ENCODE results near the gene DNAI1. TPM values are rescaled to one million over a fixed set of nuclear protein-coding genes. Genes with fewer than 3 reads are reported as not detected.
A peak's percentile ranks its signal among the peaks of the same experiment; 100 is the strongest.
"Not testable (repeated sequence)": the region's sequence is repeated elsewhere in the genome, so short reads cannot be mapped to it uniquely, and the experiment has no call there.

Gene DNAI1
- total RNA-seq, 2 donors from 2014 or later: not detected

- H3K27ac Mint-ChIP-seq: no peak overlapping the region
- H3K4me1 Mint-ChIP-seq: peaks cover 51% of the 10 kb centered on the region
- peaks cover 7% of the 10 kb centered on the region for H3K36me3 Mint-ChIP-seq (ENCODE audit: low read depth)
Measured at GRCh38 chr9:34456746-34457145, 1.9 kb upstream of the DNAI1 start.

DNA sequence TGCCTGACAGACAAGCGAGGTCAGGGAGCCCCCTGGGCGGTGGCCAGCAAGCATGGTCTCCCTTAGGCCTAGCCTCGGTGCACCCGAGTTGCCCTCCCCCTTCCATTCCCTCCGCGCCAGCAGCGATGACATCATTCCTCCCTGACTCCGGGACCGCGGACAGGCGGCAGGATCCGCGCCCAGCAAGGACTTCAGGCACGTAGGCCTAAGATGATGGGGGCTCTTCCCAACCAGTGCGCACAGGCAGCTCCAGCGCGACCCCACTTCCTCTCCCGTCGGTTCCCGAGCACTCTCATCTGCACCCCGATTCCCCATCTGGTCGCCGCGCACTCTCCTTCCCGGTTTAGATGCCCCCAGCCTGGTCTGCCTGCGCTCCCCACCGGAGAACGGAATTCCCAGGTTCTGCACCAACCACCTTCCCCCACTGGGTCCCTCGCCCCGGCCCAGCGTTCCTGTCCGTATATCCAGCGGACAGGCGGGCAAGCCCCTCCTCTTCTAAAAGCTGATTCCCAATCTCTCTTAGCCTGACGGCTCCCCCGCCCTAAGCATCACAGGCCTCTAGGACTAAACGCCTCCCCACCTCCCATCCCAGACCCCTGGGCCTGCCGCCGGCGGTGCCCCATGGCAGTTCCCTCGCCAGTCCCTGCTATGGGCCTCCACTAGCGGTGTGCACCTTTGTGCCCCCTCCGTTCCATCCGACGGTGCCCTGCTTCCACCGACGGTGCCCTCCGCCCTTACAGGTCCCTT lies 1.2 kb upstream of the DNAI1 start:
- DNase-seq (no peak), ATAC-seq (no peak)
- Mint-ChIP-seq H3K4me1 (peaks cover 46% of the 10 kb centered on the region), H3K27me3 (peaks cover 26% of the 10 kb centered on the region), H3K27ac (peak overlapping the region; percentile 27), H3K4me3 (peak overlapping the region; percentile 95), H3K36me3 (ENCODE audit: low read depth) (peaks cover 5% of the 10 kb centered on the region)
- no peaks in the 10 kb centered on the region for H3K9me3 ChIP-seq (ENCODE audit: control insufficient read depth, low read length, poor library complexity, severe bottlenecking)

More at GRCh38 chr9:34456746-34457145, 1.9 kb upstream of the DNAI1 start:
- no peak for ATAC-seq
- Mint-ChIP-seq H3K4me3 (peak overlapping the region; percentile 95), H3K27me3 (peaks cover 19% of the 10 kb centered on the region)
- DNase-seq: no peak
- H3K9me3 ChIP-seq (ENCODE audit: control insufficient read depth, low read length, poor library complexity, severe bottlenecking): no peaks in the 10 kb centered on the region

DNA sequence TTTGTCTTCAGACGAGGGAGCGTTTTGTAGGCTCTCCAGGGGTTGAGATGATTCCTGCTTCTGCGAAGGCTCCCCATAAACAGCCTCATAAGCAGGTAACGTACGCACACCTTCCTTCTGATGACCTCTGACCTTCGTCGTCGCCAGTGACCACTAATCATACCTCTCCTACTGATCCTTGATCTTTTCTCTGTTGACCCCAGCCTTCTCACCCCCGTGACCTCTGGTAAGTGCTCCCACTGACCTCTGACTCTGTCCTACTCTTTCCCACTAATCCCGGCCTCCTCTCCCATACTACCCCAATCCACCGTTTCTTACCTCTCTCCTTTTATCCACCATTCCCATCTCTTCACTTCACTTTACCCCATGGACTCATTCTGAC lies 345 bp downstream of the DNAI1 start:
- Mint-ChIP-seq H3K4me3 (peak overlapping the region; percentile 95), H3K36me3 (ENCODE audit: low read depth) (peaks cover 2% of the 10 kb centered on the region), H3K27ac (peak overlapping the region; percentile 47), H3K4me1 (peaks cover 36% of the 10 kb centered on the region), H3K27me3 (peaks cover 28% of the 10 kb centered on the region)
- ATAC-seq: no peak
- H3K9me3 ChIP-seq (ENCODE audit: control insufficient read depth, low read length, poor library complexity, severe bottlenecking): no peaks in the 10 kb centered on the region
- DNase-seq: no peak

GRCh38 chr9:34459356-34459755 lies 751 bp downstream of the DNAI1 start:
- Mint-ChIP-seq H3K36me3 (ENCODE audit: low read depth) (peaks cover 2% of the 10 kb centered on the region), H3K4me1 (peaks cover 36% of the 10 kb centered on the region), H3K4me3 (peak overlapping the region; percentile 95), H3K27me3 (peaks cover 28% of the 10 kb centered on the region), H3K27ac (no peak overlapping the region)
- ATAC-seq: no peak
- no peak for DNase-seq
- H3K9me3 ChIP-seq (ENCODE audit: control insufficient read depth, low read length, poor library complexity, severe bottlenecking): no peaks in the 10 kb centered on the region

GRCh38 chr9:34459941-34460340 lies 1.3 kb downstream of the DNAI1 start:
- H3K4me1 Mint-ChIP-seq: peaks cover 34% of the 10 kb centered on the region
- H3K27ac Mint-ChIP-seq: no peak overlapping the region
- no peak for DNase-seq
- H3K9me3 ChIP-seq (ENCODE audit: control insufficient read depth, low read length, poor library complexity, severe bottlenecking): no peaks in the 10 kb centered on the region
- no peak overlapping the region for H3K4me3 Mint-ChIP-seq
- H3K36me3 Mint-ChIP-seq (ENCODE audit: low read depth): peaks cover 2% of the 10 kb centered on the region
- no peak for ATAC-seq
- peaks cover 28% of the 10 kb centered on the region for H3K27me3 Mint-ChIP-seq

GRCh38 chr9:34463098-34463900 lies 4.7 kb downstream of the DNAI1 start:
- peaks cover 43% of the 10 kb centered on the region for H3K27me3 Mint-ChIP-seq
- H3K4me3 Mint-ChIP-seq: no peak overlapping the region
- peaks cover 2% of the 10 kb centered on the region for H3K36me3 Mint-ChIP-seq (ENCODE audit: low read depth)
- peaks cover 14% of the 10 kb centered on the region for H3K4me1 Mint-ChIP-seq
- H3K9me3 ChIP-seq (ENCODE audit: control insufficient read depth, low read length, poor library complexity, severe bottlenecking): no peaks in the 10 kb centered on the region
- DNase-seq (no peak), ATAC-seq (no peak)
- no peak overlapping the region for H3K27ac Mint-ChIP-seq

DNA sequence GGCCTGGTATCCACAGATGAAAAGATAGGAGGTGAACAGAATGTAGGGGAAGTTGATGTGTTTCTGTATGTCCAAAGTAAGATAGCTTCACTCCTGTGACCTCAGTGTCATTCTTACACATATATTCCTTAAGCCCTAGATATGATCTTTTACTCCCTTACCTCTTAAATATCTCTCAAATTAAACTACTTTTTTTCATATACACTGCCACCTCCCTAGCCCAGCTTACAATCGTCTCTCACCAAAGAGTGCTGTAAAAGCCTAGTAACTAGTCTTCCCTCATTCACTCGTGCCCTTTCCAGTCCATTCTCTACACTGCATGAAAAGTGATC lies 5.3 kb downstream of the DNAI1 start:
- Mint-ChIP-seq H3K27ac (no peak overlapping the region), H3K36me3 (ENCODE audit: low read depth) (peaks cover 2% of the 10 kb centered on the region), H3K4me3 (no peak overlapping the region), H3K27me3 (peaks cover 42% of the 10 kb centered on the region), H3K4me1 (peaks cover 9% of the 10 kb centered on the region)
- DNase-seq: no peak
- no peaks in the 10 kb centered on the region for H3K9me3 ChIP-seq (ENCODE audit: control insufficient read depth, low read length, poor library complexity, severe bottlenecking)
- no peak for ATAC-seq

GRCh38 chr9:34464571-34464970 lies 6.0 kb downstream of the DNAI1 start:
- Mint-ChIP-seq H3K27me3 (peaks cover 38% of the 10 kb centered on the region), H3K27ac (no peak overlapping the region), H3K36me3 (ENCODE audit: low read depth) (peaks cover 2% of the 10 kb centered on the region), H3K4me1 (peaks cover 3% of the 10 kb centered on the region), H3K4me3 (no peak overlapping the region)
- ATAC-seq (no peak), DNase-seq (no peak)
- no peaks in the 10 kb centered on the region for H3K9me3 ChIP-seq (ENCODE audit: control insufficient read depth, low read length, poor library complexity, severe bottlenecking)

DNA sequence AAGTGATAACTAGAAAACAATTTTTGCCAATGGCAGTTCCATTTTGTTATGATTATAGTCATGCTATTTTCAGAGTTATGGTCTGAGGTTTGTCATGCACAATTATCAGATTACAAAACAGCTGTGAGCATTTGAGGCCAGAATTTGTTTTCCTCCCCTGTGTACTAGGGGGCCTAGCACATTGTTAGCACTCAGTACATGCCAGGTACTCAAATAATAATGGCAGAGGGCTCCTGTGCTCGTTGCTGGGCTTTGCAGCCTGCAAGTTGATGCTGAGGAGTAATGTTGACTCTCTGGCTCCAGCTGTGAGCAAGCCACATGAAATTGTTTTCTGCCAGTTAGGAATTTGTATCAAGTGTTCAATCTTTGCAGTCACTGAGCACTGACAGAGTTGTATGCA lies 6.9 kb downstream of the DNAI1 start:
- no peaks in the 10 kb centered on the region for H3K9me3 ChIP-seq (ENCODE audit: control insufficient read depth, low read length, poor library complexity, severe bottlenecking)
- no peak for ATAC-seq
- DNase-seq: no peak
- Mint-ChIP-seq H3K36me3 (ENCODE audit: low read depth) (peaks cover 2% of the 10 kb centered on the region), H3K27ac (no peak overlapping the region), H3K4me1 (no peaks in the 10 kb centered on the region), H3K27me3 (peaks cover 37% of the 10 kb centered on the region), H3K4me3 (no peak overlapping the region)

DNA sequence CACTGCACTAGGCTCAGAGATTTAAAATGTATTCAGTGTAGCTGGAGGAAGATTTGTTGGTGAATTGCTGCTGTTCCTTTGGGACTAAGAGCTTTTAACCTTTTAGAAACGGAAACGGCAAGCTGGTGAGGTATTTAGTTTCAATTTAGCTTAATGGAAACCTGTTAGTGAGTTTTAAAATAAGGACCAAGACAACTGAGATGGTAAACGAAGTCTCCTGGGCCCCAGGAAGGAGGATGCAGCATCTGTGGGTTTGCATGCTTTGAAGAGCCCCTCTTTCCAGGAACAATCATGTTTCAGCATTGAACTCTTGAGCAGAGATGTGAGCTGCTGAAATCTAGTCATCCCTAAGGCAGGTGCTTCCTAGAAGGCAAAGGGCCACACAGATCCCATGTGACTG lies 16.5 kb downstream of the DNAI1 start:
- ATAC-seq: no peak
- H3K27me3 Mint-ChIP-seq: peaks cover 30% of the 10 kb centered on the region
- no peak for DNase-seq
- H3K27ac Mint-ChIP-seq: no peak overlapping the region
- H3K36me3 Mint-ChIP-seq (ENCODE audit: low read depth): peaks cover 5% of the 10 kb centered on the region
- no peak overlapping the region for H3K4me3 Mint-ChIP-seq
- no peaks in the 10 kb centered on the region for H3K4me1 Mint-ChIP-seq
- H3K9me3 ChIP-seq (ENCODE audit: control insufficient read depth, low read length, poor library complexity, severe bottlenecking): no peaks in the 10 kb centered on the region

DNA sequence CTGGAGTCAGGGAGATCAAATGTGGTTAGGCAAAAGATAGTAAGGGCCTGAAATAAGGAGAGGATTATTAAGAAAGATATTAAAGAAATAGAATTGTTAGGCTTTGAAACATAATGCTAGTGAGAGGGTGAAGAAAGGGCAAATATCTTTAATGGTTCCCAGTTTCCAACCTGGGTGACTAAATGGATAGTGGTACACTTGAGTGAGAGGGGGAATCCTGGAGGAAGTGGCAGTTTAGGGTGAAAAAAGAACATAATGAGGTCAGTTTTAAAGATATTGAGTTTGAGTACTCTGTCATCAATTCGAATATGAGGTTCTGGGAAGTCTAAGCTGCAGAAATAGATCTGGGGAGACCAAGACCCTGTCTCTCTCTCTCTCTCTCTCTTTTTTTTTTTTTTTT lies 18.9 kb downstream of the DNAI1 start:
- DNase-seq (no peak), ATAC-seq (no peak)
- Mint-ChIP-seq H3K36me3 (ENCODE audit: low read depth) (peaks cover 5% of the 10 kb centered on the region), H3K27me3 (peaks cover 36% of the 10 kb centered on the region), H3K27ac (no peak overlapping the region), H3K4me3 (no peak overlapping the region), H3K4me1 (peaks cover 2% of the 10 kb centered on the region)
- no peaks in the 10 kb centered on the region for H3K9me3 ChIP-seq (ENCODE audit: control insufficient read depth, low read length, poor library complexity, severe bottlenecking)

GRCh38 chr9:34479431-34479866 lies 20.8 kb downstream of the DNAI1 start:
- no peaks in the 10 kb centered on the region for H3K9me3 ChIP-seq (ENCODE audit: control insufficient read depth, low read length, poor library complexity, severe bottlenecking)
- H3K4me1 Mint-ChIP-seq: peaks cover 2% of the 10 kb centered on the region
- no peak for ATAC-seq
- H3K4me3 Mint-ChIP-seq: no peak overlapping the region
- DNase-seq: no peak
- no peak overlapping the region for H3K27ac Mint-ChIP-seq
- H3K27me3 Mint-ChIP-seq: peaks cover 36% of the 10 kb centered on the region
- peaks cover 5% of the 10 kb centered on the region for H3K36me3 Mint-ChIP-seq (ENCODE audit: low read depth)

DNA sequence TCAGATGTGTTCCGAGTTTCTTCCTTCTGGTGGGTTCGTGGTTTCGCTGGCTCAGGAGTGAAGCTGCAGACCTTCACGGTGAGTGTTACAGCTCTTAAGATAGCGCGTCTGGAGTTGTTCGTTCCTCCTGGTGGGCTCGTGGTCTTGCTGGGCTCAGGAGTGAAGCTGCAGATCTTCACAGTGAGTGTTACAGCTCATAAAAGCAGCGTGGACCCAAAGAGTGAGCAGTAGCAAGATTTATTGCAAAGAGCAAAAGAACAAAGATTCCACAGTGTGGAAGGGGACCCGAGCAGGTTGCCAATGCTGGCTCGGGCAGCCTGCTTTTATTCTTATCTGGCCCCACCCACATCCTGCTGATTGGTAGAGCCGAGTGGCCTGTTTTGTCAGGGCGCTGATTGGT lies 23.0 kb downstream of the DNAI1 start:
- not testable (repeated sequence) for H3K4me3 Mint-ChIP-seq; DNase-seq; H3K27ac Mint-ChIP-seq; H3K4me1 Mint-ChIP-seq; H3K36me3 Mint-ChIP-seq (ENCODE audit: low read depth); H3K9me3 ChIP-seq (ENCODE audit: control insufficient read depth, low read length, poor library complexity, severe bottlenecking); ATAC-seq
- H3K27me3 Mint-ChIP-seq: peaks cover 36% of the 10 kb centered on the region

Data from T-helper 17 cell (primary cell).